Measurements from ENCODE around the gene TMEM51. TPM values are rescaled to one million over a fixed set of nuclear protein-coding genes. Genes with fewer than 3 reads are reported as not detected.

TMEM51 gene
- total and polyA plus RNA-seq, 10 of the 15 experiments (the other 5 are each of a cell fraction or from before 2014, with no cell fraction given), result 0.55 to 4.8 (median 3.1) TPM

GRCh38 chr1:15196807-15197530 lies 43.4 kb downstream of the TMEM51 start (continued):
- TF ChIP-seq CUX1 (IDR thresholded peaks at IDR 0.05; ENCODE audit: insufficient replicate concordance, low read depth, low read length), result no peak
- TF ChIP-seq TBL1XR1 (IDR thresholded peaks at IDR 0.05; ENCODE audit: low read depth, low read length), result no peak
- TF ChIP-seq KDM1A (IDR thresholded peaks at IDR 0.05; ENCODE audit: borderline replicate concordance), result no peak
- TF ChIP-seq MYB (IDR thresholded peaks at IDR 0.05; ENCODE audit: borderline replicate concordance, low read depth, low read length), result no peak
- no peak for TF ChIP-seq NFIC (IDR thresholded peaks at IDR 0.05; ENCODE audit: low read depth, low read length)
- no peak for TF ChIP-seq WRNIP1 (IDR thresholded peaks at IDR 0.05; ENCODE audit: borderline replicate concordance, low read depth, low read length)
- TF ChIP-seq ZNF622 (IDR thresholded peaks at IDR 0.05), result no peak
- no peak for TF ChIP-seq SIN3A (IDR thresholded peaks at IDR 0.05; ENCODE audit: low read depth, low read length)
- TF ChIP-seq ZZZ3 (IDR thresholded peaks at IDR 0.05; ENCODE audit: control insufficient read depth, insufficient read length, low read depth), result no peak
- no peak for TF ChIP-seq BCL11A (IDR thresholded peaks at IDR 0.05; ENCODE audit: low read depth, low read length)

All from GM12878 (cell line).